HG03103 (cell line): ENCODE data around the gene MAP2K3.

ENCODE experiments used
- ATAC-seq: cut with Tn5 transposase; IDR thresholded peaks from one replicate; pipeline ENCODE4 v1.9.1; 2021; ENCODE audit warnings: low read depth; ENCODE audit not compliant: unreplicated experiment

MAP2K3 gene

DNA sequence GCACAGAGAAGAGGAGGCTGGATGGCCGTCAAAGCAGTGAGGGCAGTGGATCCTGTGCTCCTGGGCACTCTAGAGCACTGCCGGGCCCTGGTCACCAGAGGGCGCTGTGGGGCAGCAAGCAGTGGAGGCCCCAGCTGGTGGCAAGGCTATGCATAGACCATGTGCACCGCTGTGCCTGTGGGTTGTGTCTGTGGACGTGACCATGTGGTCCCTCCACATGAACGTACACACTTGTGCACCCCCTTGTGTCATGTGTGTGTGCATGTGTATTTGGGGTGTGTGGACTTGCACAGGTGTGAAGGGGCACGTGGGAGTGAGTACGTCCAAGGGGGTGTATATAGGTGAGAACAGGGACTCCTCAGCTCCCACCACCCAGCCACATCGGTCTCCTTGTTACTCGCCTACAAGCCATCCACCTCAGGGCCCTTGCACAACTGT is 4.4 kb upstream of the MAP2K3 start:
- no peak for ATAC-seq

DNA sequence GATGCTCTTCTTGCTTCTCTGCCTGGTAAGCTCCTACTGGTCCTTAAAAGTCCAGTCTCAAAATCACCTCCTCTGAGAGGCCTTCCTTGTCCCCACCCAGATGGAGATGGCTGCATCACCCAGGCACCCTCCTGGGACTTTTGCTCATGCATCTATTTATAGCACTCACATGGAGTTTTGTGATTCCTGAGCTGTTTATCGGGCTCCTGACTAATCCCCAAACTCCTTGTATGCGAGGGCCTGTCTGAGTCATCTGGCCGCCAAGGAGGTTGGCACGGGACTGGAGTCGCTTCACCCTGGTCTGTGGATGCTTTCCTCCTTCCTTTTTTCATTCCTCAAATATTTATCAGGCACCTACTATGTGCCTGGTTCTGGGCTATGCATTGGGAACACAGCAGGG is 2.3 kb upstream of the MAP2K3 start:
- no peak for ATAC-seq

DNA sequence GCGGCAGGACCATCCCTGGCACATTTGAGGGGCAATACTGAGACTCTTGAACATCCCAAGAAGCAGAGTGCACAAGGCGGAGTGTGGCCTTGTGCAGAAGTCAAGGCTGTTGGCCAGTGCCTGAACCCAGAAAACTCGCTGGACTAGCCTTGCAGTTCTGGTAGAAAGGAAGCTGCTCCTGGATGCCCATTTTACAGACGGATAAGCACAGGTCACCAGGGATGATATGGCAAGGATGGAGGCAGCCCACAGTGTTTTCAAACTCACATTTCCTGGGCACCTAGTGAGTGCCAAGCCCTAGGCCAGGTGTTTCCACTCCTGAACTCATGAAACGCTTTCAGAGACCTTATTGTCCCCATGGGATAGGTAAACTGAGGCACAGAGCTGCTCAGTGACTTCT is 1.7 kb upstream of the MAP2K3 start:
- no peak for ATAC-seq

DNA sequence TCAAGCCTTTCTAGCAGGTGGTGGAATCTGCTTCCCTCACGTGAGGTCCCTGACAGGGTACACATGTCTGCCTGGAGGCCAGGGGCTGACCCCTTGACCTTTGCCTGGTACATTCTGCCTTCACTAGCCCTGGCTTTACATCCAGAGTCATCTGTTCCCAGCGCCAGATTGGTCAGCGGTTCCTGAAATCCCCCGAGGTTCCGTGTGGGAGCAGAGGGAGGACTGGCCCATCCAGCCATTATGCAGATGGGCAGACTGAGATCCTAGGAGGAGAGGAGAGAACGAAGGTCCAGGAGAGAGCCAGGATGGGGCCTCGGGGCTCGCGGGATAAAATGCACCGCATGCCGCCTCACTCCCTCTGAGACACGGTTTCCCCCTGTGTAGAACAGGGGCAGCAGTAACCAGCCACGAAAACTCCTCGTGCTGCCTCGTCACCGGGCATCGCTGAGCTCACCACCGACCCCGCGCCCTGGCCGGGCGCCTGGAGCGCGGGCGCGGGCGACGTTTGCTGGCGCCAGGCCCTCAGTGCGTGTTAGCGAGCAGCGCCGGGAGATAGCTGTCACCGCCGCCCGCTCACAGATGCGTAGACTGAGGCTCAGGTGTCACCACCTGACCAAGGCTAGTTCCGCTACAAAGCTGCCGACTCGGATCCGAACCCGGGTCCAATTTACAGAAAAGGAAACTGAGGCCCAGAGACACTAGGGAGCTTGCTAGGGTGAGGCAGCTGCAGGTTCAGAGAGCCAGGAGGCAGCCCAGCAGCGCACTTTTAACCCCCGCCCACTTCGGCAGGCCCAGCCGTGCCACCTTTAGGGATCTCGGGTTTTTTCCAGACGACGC is 811 bp upstream of the MAP2K3 start:
- ATAC-seq, result no peak

DNA sequence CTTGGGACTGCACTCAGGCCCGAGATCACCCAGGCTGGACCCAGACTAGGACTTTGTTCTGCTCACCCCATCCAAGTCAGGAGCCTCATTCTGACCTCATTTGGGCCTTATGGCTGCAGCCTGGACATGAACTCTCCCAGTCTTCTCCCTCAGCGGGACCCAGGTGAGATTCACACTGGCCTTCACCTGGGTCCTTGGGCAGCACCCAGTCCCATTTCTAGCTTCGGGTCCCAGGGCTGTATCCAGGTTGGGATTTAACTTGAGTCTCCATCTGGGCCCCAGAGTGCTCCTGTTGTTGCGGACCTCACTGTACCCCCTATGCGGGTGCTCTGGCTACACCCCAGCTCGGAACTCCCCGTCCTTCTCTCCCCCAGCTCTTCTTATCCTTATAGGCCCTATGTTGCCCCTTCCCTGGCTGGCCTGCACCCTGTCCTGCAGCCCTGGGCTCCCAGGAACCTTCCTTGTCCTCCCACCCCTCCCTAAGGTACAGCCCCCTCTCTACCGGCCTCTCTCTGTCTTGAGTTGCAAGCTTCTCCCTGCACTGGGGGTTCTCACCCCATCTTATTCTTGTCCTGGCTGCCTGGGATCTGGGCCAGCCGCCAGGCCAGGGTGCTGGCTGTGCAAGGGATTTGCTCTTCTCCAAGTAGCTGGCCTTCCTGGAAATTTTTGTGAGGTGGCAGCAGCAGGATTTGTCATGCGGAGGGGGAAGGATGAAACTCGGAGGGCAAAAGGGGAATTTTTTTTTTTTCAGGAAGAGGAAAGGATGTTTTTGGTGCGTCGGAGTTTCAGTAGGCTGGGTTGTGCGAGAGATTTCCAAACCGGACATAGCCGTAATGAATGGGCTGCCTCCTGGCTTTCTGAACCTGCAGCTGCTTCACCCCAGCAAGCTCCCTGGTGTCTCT is 904 bp downstream of the MAP2K3 start:
- ATAC-seq, result no peak

DNA sequence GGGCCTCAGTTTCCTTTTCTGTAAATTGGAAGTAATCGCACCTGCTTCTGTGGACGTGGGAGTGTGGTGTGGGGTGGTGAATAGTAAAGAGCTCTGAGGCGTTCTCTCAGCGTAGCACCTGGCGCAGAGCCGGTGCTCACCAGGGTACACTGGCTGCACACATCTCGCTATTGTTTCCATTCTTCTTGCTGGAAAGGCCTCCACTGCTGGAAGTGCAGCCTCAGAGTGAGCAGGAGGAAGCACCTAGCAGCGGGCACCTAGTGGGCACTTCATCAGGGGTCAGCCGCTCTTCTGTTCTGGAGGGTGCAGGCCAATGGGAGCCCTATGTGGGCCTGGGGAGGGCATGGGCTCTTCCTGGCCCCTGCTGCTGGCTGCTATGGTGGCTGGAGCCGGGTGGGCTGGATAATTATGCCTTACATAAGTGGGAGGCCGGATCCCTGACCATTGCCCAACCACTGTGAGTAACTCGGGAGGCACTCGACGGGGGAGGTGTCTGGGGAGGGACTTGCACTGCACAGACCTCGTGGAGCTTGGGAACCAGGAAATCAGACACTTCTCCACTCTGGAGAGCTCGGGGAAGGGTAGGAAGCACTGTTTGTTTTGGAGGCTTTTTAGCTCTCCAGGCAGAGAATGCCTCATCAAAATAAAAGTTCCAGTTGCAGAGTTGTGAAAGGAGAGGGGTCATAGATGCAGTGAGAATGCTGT is 1.7 kb downstream of the MAP2K3 start:
- ATAC-seq, result no peak

DNA sequence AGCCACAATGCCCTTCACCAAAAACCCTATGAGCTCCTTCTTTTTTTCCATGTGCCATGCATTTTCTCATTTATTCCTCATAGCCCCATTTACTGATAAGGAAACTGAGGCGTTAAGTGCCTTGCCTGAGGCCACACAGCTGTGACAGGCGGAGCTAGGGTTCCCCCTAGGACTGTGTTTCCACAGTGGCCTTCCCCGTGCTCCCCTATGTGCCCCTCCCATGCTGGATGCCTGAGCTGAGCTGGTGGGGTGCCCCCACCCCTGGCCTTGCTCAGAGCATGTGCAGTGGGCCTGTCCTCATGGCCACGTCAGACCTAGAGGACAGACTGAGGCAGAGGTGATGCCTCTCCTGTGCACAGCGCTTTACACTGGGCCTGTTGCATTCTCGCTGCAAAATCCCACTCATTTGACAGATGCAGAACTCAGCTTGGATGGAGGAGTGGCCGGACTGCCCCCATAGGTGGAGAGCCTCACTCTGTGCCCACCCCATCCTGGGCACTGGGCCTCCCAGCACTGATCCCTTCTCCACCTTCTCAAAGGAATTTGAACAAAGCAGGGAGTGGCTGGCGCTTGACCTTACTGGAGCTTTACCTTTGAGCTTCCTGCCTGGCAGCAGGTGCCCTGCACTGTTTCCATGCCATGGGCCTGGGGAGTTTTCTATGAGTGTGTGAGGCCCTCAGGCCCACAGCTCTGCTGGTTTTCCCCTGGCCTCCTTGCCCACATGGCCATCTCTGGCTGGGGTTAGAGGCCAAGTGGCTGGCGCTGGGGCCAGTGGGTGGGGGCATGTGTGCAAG is 2.6 kb downstream of the MAP2K3 start:
- no peak for ATAC-seq

DNA sequence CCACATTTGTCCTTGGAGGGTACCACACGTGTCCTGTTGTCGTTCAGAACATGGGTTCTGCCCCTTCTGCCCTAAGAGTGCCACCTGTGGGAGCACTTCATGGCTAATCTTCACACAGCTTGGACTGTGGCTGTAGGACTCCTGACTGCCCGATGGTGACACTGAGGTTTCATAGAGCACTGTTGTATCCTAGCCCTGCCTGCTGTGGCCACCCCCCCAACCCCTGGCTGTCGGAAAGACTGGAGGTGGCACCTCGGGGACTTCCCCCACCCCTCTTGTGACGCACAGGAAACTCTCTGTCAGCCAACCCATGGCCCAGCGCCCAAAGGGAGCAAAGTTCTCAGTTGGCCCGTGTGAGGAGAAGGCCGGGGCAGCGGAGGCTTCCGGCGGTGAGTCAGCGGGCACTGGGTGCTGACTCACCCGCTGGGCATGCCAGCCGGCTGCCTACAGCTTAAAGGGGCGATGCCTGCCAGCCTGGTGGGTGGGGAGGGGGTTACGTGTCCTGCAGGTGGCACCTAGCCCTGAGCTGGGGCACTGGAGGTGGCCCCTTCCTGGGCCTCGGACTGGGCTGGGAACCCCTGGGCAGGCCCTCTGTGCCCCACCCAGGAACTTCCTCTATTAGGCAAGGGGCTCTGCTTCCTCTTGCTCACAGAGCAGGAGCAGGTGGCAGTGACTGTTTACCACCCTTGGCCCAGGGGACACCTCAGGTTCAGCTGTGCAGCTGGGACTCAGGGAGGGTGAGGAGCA is 3.4 kb downstream of the MAP2K3 start:
- ATAC-seq, result peak; percentile 33

DNA sequence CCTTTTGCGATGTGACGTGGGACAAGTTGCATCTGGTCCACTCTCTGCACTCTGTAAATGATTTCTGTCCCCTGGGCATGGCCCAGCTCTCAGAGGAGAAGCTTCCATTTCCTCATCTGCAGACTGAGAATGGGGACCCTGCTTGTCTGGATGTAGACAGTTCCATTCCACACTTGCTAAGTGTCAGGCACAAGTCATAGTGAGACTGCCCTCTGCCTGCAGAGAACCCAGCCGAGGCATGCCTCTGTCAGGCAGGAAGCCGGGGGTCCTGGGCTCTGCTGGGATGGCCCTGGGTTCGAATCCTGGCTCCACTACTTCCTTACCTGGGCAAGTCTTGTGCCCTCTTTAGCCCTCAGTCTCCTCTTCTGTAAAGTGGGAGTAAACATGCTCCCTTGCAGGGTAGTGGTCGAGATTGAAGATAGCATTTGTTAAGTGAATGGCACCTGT is 4.1 kb downstream of the MAP2K3 start:
- ATAC-seq, result peak; percentile 25

DNA sequence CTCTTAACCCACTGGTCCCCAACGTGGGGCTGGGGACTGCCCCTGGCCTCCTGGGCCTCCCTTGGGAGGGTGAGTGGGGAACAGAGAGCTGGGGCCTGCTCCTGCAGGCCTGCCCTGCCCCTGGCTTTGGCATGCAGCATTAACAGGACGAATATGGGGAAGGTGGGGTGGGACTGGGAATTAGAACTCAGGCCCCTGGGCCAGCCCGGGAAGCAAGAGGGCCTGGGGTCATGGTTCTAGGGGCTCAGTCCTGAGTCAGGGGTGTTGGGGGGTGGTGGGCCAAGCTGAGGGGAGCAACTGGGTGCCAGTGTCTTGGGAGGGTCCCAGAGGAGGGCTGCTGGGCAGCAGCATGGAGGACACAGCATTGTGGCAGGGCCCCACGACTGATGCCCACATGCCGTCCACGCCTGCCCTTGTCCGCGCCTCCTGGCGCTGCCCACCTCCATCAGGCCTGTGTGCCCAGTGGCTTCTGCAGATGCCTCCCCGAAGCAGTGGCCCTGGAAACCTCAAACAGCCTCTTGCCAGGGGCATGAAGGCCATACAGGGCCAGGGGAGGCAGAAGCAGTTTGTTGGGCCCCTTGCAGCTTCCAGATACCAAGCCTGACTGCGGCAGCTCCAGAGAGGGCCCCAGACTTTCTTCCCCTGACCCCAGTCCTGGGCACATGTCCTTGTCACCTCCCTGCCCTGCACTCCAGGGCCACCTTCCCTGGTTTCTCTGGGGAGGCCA is 4.8 kb downstream of the MAP2K3 start:
- no peak for ATAC-seq

DNA sequence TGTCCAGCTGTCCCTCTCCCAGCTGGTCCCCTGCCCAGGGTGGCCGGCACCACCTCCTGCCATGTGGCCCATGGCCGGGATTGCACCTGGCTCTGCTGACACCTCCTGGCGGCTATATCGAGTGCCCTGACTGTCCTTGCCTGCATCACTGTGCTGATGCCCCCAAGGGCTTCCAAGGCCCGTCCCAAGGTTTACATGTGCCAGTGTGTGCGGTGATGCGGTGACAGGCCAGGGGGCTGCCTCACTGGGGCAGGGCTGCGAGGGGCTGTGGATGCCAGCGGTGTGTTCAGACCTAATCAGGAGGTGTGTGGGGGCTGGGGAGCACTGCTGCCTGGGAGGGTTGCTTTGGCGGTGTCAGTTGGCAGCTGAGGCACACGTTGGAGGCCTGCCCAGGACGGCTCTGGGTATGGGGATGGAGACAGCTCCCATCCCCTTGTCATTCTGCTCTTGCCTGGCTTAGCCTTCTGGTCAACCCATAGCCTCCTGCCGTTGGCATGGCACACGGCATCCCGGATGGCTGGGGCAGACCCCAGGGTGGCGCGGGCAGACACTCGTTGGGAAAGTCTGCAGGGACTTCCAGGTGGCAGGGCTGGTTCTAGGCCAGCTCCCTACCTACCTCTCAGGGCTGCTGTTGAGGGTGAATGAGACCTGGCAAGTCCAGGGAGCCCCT is 5.5 kb downstream of the MAP2K3 start:
- ATAC-seq, result no peak

DNA sequence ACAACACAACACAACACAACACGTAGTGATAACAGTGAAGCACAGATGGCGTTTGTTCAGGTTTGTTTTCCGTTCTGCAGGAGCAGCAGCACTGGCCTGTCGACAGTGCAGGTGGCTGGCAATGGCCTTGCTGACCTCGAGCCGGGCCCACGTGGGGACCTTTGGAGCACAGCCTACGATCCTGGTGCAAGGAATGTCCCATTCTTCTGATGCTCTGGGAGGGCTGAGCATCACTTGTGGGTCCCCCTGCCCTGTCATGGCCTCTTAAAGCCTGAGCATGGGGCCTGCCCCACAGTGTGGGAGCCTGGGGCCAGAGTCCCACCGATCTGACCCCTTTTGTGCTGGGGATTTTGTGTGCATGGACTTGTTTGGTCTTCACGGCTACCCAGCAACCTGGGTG is 6.8 kb downstream of the MAP2K3 start:
- ATAC-seq, result no peak

DNA sequence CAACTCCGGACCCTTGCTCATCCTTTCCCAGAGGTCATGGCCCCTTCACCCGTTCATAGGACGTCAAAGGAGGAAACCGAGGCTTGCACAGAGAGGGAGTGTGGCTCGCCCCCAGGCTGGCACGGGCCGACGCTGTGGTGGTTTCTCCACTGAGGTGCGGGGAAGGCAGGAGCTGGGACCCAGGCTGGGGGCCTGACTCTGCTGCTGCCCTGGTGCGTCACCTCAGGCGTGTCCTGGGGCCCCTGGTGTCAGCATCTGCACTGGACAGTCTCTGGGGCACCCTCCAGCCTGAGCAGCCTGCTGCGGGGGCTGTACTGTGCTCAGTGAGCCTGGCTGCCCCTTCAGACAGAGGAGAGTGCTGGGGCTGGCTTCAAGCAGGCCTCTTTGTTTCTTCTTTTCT is 7.4 kb downstream of the MAP2K3 start:
- ATAC-seq, result no peak

DNA sequence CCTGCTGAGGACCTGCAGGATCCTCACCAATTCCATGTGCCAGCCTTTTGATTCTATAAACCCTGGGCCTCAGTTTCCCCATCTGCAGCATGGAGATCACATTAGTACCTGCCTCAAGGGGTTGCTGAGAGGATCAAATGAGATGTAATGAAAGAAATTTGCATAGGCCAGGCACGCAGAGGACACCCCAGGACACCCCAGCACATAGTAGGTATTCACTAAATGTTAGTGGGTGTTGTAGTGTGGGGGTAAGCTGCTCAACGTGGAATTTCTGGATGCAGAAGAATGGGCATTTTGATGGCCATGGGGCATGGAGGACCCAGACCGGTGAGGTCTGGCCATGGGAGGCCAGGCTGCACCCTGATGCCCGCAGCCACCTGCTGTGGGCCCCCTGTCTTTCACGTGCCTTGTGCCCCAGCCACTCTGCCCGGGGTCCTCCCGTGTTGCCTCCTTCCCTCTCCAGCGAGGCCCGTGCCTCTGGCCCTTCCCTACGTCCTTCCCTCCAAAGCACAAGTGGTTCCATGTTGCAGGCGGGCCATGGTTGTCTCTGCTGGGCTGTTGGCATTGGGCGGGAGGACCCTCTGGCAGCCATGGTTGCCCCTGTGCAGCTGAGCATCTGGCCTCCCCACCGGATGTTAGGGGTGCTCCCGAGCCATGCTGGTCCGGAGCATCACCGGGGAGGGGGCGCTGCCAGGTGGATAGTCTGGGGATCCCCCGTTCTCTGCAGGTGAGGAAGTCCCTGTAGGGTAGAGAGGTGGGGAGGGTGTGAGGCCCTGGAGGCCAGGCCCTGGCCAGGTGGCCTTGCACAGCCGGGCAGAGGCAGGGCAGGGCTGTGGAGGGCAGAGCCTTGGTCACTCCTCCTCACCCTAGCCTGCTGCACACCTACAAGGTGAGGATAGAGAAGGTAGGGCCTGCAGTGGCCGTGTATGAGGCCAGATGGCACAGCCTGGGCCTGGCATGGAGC is 8.6 kb downstream of the MAP2K3 start:
- ATAC-seq, result no peak

DNA sequence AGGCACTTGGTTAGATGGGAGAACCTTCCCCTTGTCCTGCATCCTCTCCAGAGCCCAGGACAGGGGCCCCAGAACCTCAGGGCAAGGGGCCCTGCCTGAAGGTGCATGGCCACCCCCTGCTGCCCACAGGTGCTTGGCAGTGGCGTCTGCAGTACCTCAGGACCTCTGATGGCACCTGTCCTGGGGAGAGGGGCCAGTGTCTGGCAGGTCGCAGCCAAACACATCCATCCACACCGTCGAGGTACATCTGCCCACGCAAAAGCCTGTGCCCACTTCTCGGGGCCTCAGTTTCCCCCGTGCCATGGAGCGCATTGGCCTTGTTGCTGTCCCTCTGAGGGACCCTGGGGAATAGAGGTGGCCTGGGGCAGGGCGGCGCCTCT is 9.3 kb downstream of the MAP2K3 start:
- no peak for ATAC-seq

DNA sequence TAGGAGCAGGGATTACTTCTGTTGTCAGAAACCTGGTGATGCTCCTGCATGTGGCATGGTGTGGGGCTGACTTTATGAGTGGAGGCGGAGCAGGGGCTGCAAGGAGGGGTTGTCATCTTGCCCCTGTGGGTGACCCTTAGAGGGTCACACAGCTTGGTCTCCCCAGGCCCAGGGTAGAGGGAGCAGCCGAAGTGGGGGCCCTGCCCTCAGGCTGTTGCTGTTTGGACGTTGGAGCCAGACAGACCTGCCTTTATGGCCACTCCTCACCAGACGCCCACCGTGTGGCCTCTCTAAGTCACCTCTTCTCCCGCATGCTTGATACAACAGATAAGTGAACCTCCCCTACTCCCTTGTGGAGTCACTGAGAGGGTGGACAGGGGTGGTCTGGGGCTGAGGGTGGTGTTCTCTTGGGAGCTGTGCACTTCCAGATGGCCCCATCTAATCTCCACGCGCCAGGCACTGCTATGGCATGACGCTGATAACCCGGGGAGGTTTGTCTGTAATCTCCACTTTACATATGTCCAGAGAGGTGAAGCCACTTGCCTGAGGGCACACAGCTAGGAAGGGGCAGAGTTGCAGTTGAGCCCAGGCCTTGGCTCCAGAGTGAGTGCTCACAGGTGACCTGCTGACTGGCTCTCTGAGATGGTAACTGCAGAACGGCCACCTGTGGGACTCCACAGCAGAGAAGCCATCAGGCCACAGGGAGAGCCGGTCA is 10.0 kb downstream of the MAP2K3 start:
- ATAC-seq, result no peak
